A673 (cell line): ENCODE data around the gene KCNJ14. TPM values are rescaled to one million over a fixed set of nuclear protein-coding genes. Genes with fewer than 3 reads are reported as not detected.
A peak's percentile ranks its signal among the peaks of the same experiment; 100 is the strongest.

ENCODE experiments used
- BruUV-seq: library from RNA; stranded (reverse); fragments of 400-500 nt; replicated peaks from 2 replicates; lab custom pipeline; 2021; lab: Mats Ljungman, UMichigan
- CTCF ChIA-PET: fragments of 300-600 bp; sonication (Branson Sonifier 250); formaldehyde crosslinking; loops from one replicate; lab custom pipeline; 2022; ENCODE audit warnings: antibody characterized with exemption; lab: Charles Lee
- POLR2A ChIA-PET: fragments of 300-600 bp; sonication (Branson Sonifier 250); formaldehyde crosslinking; loops from one replicate; lab custom pipeline; 2022; ENCODE audit warnings: antibody characterized with exemption; ENCODE audit not compliant: low non-redundant PET; lab: Charles Lee
- DNase-seq: peaks from one replicate; pipeline ENCODE4 v3.0.0-alpha.2; 2015; ENCODE audit warnings: low spot score
- H3K27ac ChIP-seq: fragments of 200-600 bp; sonication (generic); 2 replicates; pipeline ENCODE4 v1.5.1; 2016; ENCODE audit warnings: mixed run types, low read depth, mild to moderate bottlenecking, mixed read lengths, antibody characterized with exemption, low read length; ENCODE audit not compliant: poor library complexity, severe bottlenecking
- H3K27me3 ChIP-seq: fragments of 200-600 bp; sonication (generic); replicated peaks from 2 replicates; pipeline ENCODE4 v1.6.1; 2017; ENCODE audit warnings: mixed run types, low read depth, mild to moderate bottlenecking, mixed read lengths, antibody characterized with exemption, low read length; ENCODE audit not compliant: insufficient read depth, poor library complexity
- H3K36me3 ChIP-seq: fragments of 200-600 bp; sonication (generic); 2 replicates; pipeline ENCODE4 v1.6.1; 2016; ENCODE audit warnings: mixed run types, mild to moderate bottlenecking, mixed read lengths, antibody characterized with exemption, low read length; ENCODE audit not compliant: insufficient read depth, poor library complexity, severe bottlenecking
- H3K4me1 ChIP-seq: fragments of 200-600 bp; sonication (generic); 2 replicates; pipeline ENCODE4 v1.6.1; 2017; ENCODE audit warnings: mixed run types, mild to moderate bottlenecking, mixed read lengths, antibody characterized with exemption, low read length; ENCODE audit not compliant: insufficient read depth, poor library complexity, severe bottlenecking
- H3K4me3 ChIP-seq: fragments of 200-600 bp; sonication (generic); 2 replicates; pipeline ENCODE4 v1.5.1; 2016; ENCODE audit warnings: low read depth, mixed run types, mild to moderate bottlenecking, mixed read lengths, low read length; ENCODE audit not compliant: poor library complexity, severe bottlenecking
- H3K9me3 ChIP-seq: fragments of 200-600 bp; sonication (generic); 2 replicates; pipeline ENCODE4 v1.6.1; 2016; ENCODE audit warnings: mixed run types, low read depth, mild to moderate bottlenecking, mixed read lengths, antibody characterized with exemption, low read length; ENCODE audit not compliant: poor library complexity, severe bottlenecking
- EZH2 ChIP-seq: fragments of 200-600 bp; sonication (generic); IDR thresholded peaks from 2 replicates; pipeline ENCODE4 v1.6.1; 2017; ENCODE audit warnings: borderline replicate concordance, low read depth, mild to moderate bottlenecking, mixed read lengths, antibody characterized with exemption, low read length; ENCODE audit not compliant: poor library complexity, severe bottlenecking
- intact Hi-C: fragments of 100-400 bp; cut with micrococcal nuclease; formaldehyde crosslinking; loops from one replicate; pipeline ENCODE4 v1.10.0; 2022; ENCODE audit not compliant: unreplicated experiment
- total RNA-seq: library from RNA; stranded (reverse); gene quantifications from 2 replicates; pipeline ENCODE4 v1.2.3, GENCODE V29; 2021
- TF ChIP-seq, protein P1 (sequence below): fragments of 300-800, 200-600 bp; sonication (generic); conservative IDR thresholded peaks from 2 replicates; pipeline ENCODE4 v1.5.1; 2017; ENCODE audit warnings: low read depth, mild to moderate bottlenecking, antibody characterized with exemption, low read length, moderate library complexity, mixed read lengths

The KCNJ14 gene
- total RNA-seq, 1 experiment from 2014 or later = 6.5 TPM

- POLR2A ChIA-PET = interaction anchor here (0.6 kb wide), 4 partner anchors 70 to 1268 kb away, joined by 5 to 10 read pairs (median 9); partner anchors contain the start of gene RUVBL2
- peak overlapping the region; percentile 61 for H3K4me3 ChIP-seq
- no peaks in the 10 kb centered on the region for H3K9me3 ChIP-seq
- DNase-seq = no peak
- intact Hi-C loops = loop anchor here (5.0 kb wide), 1 partner anchor 172 kb away; a partner anchor contains a TSS
- no peaks in the 10 kb centered on the region for H3K27me3 ChIP-seq
- no peaks in the 10 kb centered on the region for H3K36me3 ChIP-seq
- no TSS peak for BruUV-seq
- TF ChIP-seq, protein P1, sequence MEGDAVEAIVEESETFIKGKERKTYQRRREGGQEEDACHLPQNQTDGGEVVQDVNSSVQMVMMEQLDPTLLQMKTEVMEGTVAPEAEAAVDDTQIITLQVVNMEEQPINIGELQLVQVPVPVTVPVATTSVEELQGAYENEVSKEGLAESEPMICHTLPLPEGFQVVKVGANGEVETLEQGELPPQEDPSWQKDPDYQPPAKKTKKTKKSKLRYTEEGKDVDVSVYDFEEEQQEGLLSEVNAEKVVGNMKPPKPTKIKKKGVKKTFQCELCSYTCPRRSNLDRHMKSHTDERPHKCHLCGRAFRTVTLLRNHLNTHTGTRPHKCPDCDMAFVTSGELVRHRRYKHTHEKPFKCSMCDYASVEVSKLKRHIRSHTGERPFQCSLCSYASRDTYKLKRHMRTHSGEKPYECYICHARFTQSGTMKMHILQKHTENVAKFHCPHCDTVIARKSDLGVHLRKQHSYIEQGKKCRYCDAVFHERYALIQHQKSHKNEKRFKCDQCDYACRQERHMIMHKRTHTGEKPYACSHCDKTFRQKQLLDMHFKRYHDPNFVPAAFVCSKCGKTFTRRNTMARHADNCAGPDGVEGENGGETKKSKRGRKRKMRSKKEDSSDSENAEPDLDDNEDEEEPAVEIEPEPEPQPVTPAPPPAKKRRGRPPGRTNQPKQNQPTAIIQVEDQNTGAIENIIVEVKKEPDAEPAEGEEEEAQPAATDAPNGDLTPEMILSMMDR = no peak
- no peak for TF ChIP-seq EZH2
- peaks cover 38% of the 10 kb centered on the region for H3K4me1 ChIP-seq
- H3K27ac ChIP-seq = peak overlapping the region; percentile 73
- CTCF ChIA-PET = interaction anchor here (0.5 to 1.4 kb wide), 5 partner anchors 12 to 103 kb away, joined by 3 to 12 read pairs (median 7); partner anchors contain the start of gene KDELR1
Observed at GRCh38 chr19:48493718-48494401, 38.5 kb downstream of the KCNJ14 start.

GRCh38 chr19:48495396-48495795 lies 40.0 kb downstream of the KCNJ14 start:
- Histone ChIP-seq H3K27me3 (peaks cover 10% of the 10 kb centered on the region), H3K9me3 (no peaks in the 10 kb centered on the region), H3K4me3 (no peak overlapping the region), H3K36me3 (no peaks in the 10 kb centered on the region), H3K27ac (no peak overlapping the region), H3K4me1 (peaks cover 45% of the 10 kb centered on the region)
- ChIA-PET POLR2A (no interaction called here), CTCF (no interaction called here)
- no peak for TF ChIP-seq EZH2
- TF ChIP-seq, protein P1 = no peak
- no peak for DNase-seq
- TSS peak; percentile 49 for BruUV-seq
- intact Hi-C loops = no loop called here

DNA sequence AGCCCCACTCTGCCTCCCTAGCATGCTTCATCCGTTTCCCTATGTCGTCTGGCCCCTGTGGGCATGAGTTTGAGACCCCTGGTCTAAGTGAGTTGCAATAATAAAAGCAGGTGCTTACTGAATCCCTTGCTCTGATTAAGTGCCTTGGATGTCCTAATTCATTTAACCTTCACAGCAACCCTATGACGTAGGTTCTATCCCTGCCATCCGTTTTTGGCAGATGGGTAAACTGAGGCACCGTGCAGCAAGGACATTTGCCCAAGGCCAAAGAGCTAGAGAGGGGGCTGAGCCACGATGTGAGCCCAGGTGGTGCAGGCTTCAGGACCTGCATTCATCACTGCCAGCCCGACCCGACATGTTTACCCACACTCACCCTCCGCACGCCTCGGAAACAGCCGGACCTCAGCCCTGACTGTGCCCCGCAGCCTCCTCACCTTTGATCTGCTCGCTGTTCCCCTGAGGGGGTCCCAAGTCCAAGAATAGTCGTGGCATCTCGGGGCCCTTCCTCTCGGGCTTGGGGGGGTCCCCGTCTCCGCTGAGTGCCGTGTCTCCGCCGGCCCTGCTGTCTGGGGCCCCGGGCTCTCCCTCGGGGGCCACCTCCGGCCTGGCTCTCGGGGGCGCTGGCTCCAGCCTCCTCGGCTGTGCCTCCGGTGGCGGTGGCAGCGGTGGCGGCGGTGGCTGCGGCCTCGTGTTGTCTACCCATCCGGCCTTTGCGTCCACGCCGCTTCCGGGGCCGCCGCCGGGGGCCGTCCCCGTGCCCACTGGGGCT lies 41.8 kb downstream of the KCNJ14 start:
- BruUV-seq = no TSS peak
- ChIA-PET CTCF (no interaction called here), POLR2A (no interaction called here)
- TF ChIP-seq EZH2 = no peak
- TF ChIP-seq, protein P1 = no peak
- H3K27ac ChIP-seq = no peak overlapping the region
- no peak for DNase-seq
- intact Hi-C loops = no loop called here
- H3K4me3 ChIP-seq = no peak overlapping the region
- peaks cover 37% of the 10 kb centered on the region for H3K4me1 ChIP-seq
- peaks cover 10% of the 10 kb centered on the region for H3K27me3 ChIP-seq
- no peaks in the 10 kb centered on the region for H3K9me3 ChIP-seq
- no peaks in the 10 kb centered on the region for H3K36me3 ChIP-seq
